ENCODE data around the gene CMSS1.
"Not testable (repeated sequence)": the region's sequence is repeated elsewhere in the genome, so short reads cannot be mapped to it uniquely, and the experiment has no call there.

CMSS1 gene

GRCh38 chr3:100197876-100198275 is 380.2 kb downstream of the CMSS1 start:
- no peak for DNase-seq

GRCh38 chr3:100198579-100199269 is 381.1 kb downstream of the CMSS1 start:
- DNase-seq = no peak

GRCh38 chr3:100205171-100205570 is 387.5 kb downstream of the CMSS1 start:
- DNase-seq = no peak

- no peak for DNase-seq
Measured at GRCh38 chr3:100206687-100207086, 389.0 kb downstream of the CMSS1 start.

- DNase-seq = no peak
Measured at GRCh38 chr3:100207886-100208285, 390.2 kb downstream of the CMSS1 start.

- DNase-seq = no peak
Measured at GRCh38 chr3:100209169-100209568, 391.5 kb downstream of the CMSS1 start.

- DNase-seq = peak in 1 of 2 experiments; percentile 13
Measured at GRCh38 chr3:100209948-100210771, 392.5 kb downstream of the CMSS1 start.

- peak; percentile 70 to 87 for DNase-seq
Measured at GRCh38 chr3:100210772-100211135, 393.1 kb downstream of the CMSS1 start.

GRCh38 chr3:100213891-100214573 is 396.4 kb downstream of the CMSS1 start:
- no peak for DNase-seq

- DNase-seq = no peak
Measured at GRCh38 chr3:100214574-100214964, 396.9 kb downstream of the CMSS1 start.

GRCh38 chr3:100216713-100217112 is 399.1 kb downstream of the CMSS1 start:
- no peak for DNase-seq

GRCh38 chr3:100221159-100221558 is 403.5 kb downstream of the CMSS1 start:
- no peak for DNase-seq

- no peak for DNase-seq
Measured at GRCh38 chr3:100225193-100225592, 407.5 kb downstream of the CMSS1 start.

GRCh38 chr3:100225883-100226282 is 408.2 kb downstream of the CMSS1 start:
- no peak for DNase-seq

- no peak for DNase-seq
Measured at GRCh38 chr3:100226712-100227429, 409.2 kb downstream of the CMSS1 start.

- DNase-seq = no peak
Measured at GRCh38 chr3:100227511-100227921, 409.9 kb downstream of the CMSS1 start.

GRCh38 chr3:100228247-100228646 is 410.6 kb downstream of the CMSS1 start:
- DNase-seq = no peak

GRCh38 chr3:100229188-100229587 is 411.5 kb downstream of the CMSS1 start:
- DNase-seq = not testable (repeated sequence)

- no peak for DNase-seq
Measured at GRCh38 chr3:100230710-100231109, 413.0 kb downstream of the CMSS1 start.
